OCI-LY1 (cell line): ENCODE measurements around the gene GALNT18.

Source experiments
- EZH2 ChIP-seq: fragments of 200-600 bp; sonication (generic), shearing (Covaris generic); IDR thresholded peaks from 2 replicates; pipeline ENCODE4 v1.8.0; 2017; ENCODE audit warnings: borderline replicate concordance, mixed run types, mild to moderate bottlenecking, antibody characterized with exemption, low read length, moderate library complexity, mixed read lengths
- TF ChIP-seq, protein P1 (sequence below): fragments of 200-600 bp; sonication (generic), shearing (Covaris generic); IDR thresholded peaks from 2 replicates; pipeline ENCODE4 v1.5.1; 2017; ENCODE audit warnings: mild to moderate bottlenecking, antibody characterized with exemption, low read length, moderate library complexity, mixed read lengths

DNA sequence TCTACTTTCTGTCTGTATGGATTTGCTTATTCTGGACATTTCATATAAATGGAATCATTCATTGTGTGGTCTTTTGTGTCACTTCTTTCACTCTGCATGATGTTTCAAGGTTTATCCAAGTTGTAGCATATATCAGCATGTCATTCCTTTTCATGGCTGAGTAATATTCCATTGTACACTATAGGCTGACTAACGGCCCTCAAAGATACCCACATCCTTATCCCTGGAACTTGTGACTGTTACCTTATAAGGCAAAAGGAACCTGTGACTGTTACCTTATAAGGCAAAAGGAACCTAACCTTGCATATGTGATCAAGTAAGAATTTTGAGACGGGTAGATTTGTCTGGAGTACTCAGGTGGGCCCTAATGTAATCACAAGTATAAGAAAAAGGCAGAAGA, 380.5 kb downstream of the GALNT18 start:
- TF ChIP-seq, protein P1, sequence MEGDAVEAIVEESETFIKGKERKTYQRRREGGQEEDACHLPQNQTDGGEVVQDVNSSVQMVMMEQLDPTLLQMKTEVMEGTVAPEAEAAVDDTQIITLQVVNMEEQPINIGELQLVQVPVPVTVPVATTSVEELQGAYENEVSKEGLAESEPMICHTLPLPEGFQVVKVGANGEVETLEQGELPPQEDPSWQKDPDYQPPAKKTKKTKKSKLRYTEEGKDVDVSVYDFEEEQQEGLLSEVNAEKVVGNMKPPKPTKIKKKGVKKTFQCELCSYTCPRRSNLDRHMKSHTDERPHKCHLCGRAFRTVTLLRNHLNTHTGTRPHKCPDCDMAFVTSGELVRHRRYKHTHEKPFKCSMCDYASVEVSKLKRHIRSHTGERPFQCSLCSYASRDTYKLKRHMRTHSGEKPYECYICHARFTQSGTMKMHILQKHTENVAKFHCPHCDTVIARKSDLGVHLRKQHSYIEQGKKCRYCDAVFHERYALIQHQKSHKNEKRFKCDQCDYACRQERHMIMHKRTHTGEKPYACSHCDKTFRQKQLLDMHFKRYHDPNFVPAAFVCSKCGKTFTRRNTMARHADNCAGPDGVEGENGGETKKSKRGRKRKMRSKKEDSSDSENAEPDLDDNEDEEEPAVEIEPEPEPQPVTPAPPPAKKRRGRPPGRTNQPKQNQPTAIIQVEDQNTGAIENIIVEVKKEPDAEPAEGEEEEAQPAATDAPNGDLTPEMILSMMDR: no peak
- no peak for TF ChIP-seq EZH2
